Measurements from ENCODE around the gene S100A2.

S100A2 gene

GRCh38 chr1:153546796-153547559 is 18.7 kb downstream of the S100A2 start:
- peaks cover 69% of the 10 kb centered on the region for H3K4me1 Mint-ChIP-seq
- H3K9me3 Mint-ChIP-seq, result no peaks in the 10 kb centered on the region
- DNase-seq (ENCODE audit: low spot score in 2 of 2) (no peak), ATAC-seq (no peak)
- peak overlapping the region; percentile 99 for H3K4me3 Mint-ChIP-seq
- peak overlapping the region; percentile 98 for H3K27ac Mint-ChIP-seq
- H3K36me3 Mint-ChIP-seq, result peaks cover 43% of the 10 kb centered on the region

GRCh38 chr1:153546371-153546770 is 19.3 kb downstream of the S100A2 start:
- Mint-ChIP-seq H3K27ac (peak overlapping the region; percentile 98), H3K4me3 (peak overlapping the region; percentile 99), H3K4me1 (peaks cover 75% of the 10 kb centered on the region), H3K36me3 (peaks cover 47% of the 10 kb centered on the region), H3K9me3 (no peaks in the 10 kb centered on the region)
- DNase-seq (ENCODE audit: low spot score in 2 of 2) (no peak), ATAC-seq (no peak)

GRCh38 chr1:153545067-153546055 is 20.3 kb downstream of the S100A2 start, which contains the start of gene S100A4:
Gene S100A4 (minus strand): TSS chr1:153545806. CDS start chr1:153544794, 1,012 bp downstream.
- Mint-ChIP-seq H3K4me1 (peaks cover 86% of the 10 kb centered on the region), H3K36me3 (peaks cover 54% of the 10 kb centered on the region), H3K4me3 (peak within 1 kb of the TSS; percentile 99), H3K27ac (peak within 1 kb of the TSS; percentile 98), H3K9me3 (no peaks in the 10 kb centered on the region)
- peak; percentile 87 for ATAC-seq
- DNase-seq (ENCODE audit: low spot score in 2 of 2), result peak; percentile 73 to 92

GRCh38 chr1:153544453-153545066 is 21.1 kb downstream of the S100A2 start:
- H3K4me1 Mint-ChIP-seq, result peaks cover 94% of the 10 kb centered on the region
- H3K27ac Mint-ChIP-seq, result peak overlapping the region; percentile 98
- H3K36me3 Mint-ChIP-seq, result peaks cover 54% of the 10 kb centered on the region
- peak overlapping the region; percentile 99 for H3K4me3 Mint-ChIP-seq
- H3K9me3 Mint-ChIP-seq, result no peaks in the 10 kb centered on the region
- ATAC-seq, result no peak
- no peak for DNase-seq (ENCODE audit: low spot score in 2 of 2)

GRCh38 chr1:153543736-153544135 is 21.9 kb downstream of the S100A2 start:
- Mint-ChIP-seq H3K4me3 (peak overlapping the region; percentile 99), H3K4me1 (peaks cover 94% of the 10 kb centered on the region), H3K9me3 (no peaks in the 10 kb centered on the region), H3K27ac (peak overlapping the region; percentile 98), H3K36me3 (peaks cover 54% of the 10 kb centered on the region)
- ATAC-seq, result no peak
- no peak for DNase-seq (ENCODE audit: low spot score in 2 of 2)

- peaks cover 88% of the 10 kb centered on the region for H3K4me1 Mint-ChIP-seq
- H3K4me3 Mint-ChIP-seq, result peak overlapping the region; percentile 99
- H3K27ac Mint-ChIP-seq, result peak overlapping the region; percentile 98
- no peaks in the 10 kb centered on the region for H3K9me3 Mint-ChIP-seq
- DNase-seq (ENCODE audit: low spot score in 2 of 2), result no peak
- ATAC-seq, result no peak
- peaks cover 54% of the 10 kb centered on the region for H3K36me3 Mint-ChIP-seq
Measured at GRCh38 chr1:153542956-153543711, 22.5 kb downstream of the S100A2 start.

GRCh38 chr1:153541641-153542590 is 23.7 kb downstream of the S100A2 start:
- peaks cover 55% of the 10 kb centered on the region for H3K36me3 Mint-ChIP-seq
- DNase-seq (ENCODE audit: low spot score in 2 of 2) (no peak), ATAC-seq (no peak)
- peaks cover 83% of the 10 kb centered on the region for H3K4me1 Mint-ChIP-seq
- H3K27ac Mint-ChIP-seq, result peak overlapping the region; percentile 98
- H3K4me3 Mint-ChIP-seq, result peak overlapping the region; percentile 99
- H3K9me3 Mint-ChIP-seq, result no peaks in the 10 kb centered on the region

- ATAC-seq, result no peak
- Mint-ChIP-seq H3K36me3 (peaks cover 63% of the 10 kb centered on the region), H3K9me3 (no peaks in the 10 kb centered on the region), H3K4me3 (peak within 1 kb of the TSS; percentile 99), H3K27ac (peak within 1 kb of the TSS; percentile 98), H3K4me1 (peaks cover 81% of the 10 kb centered on the region)
- DNase-seq (ENCODE audit: low spot score in 2 of 2), result peak in 1 of 2 donors; percentile 67
Measured at GRCh38 chr1:153540394-153541361, 25.0 kb downstream of the S100A2 start, which contains the start of gene S100A5. Gene S100A5 (minus strand): TSS chr1:153540934. CDS start chr1:153540191, 743 bp downstream.

- Mint-ChIP-seq H3K4me3 (peak overlapping the region; percentile 99), H3K4me1 (peaks cover 76% of the 10 kb centered on the region), H3K36me3 (peaks cover 63% of the 10 kb centered on the region), H3K27ac (peak overlapping the region; percentile 98), H3K9me3 (no peaks in the 10 kb centered on the region)
- DNase-seq (ENCODE audit: low spot score in 2 of 2) (no peak), ATAC-seq (no peak)
Measured at GRCh38 chr1:153539395-153540093, 26.1 kb downstream of the S100A2 start.

GRCh38 chr1:153538315-153538821 is 27.3 kb downstream of the S100A2 start:
- Mint-ChIP-seq H3K36me3 (peaks cover 63% of the 10 kb centered on the region), H3K9me3 (no peaks in the 10 kb centered on the region), H3K4me1 (peaks cover 76% of the 10 kb centered on the region), H3K27ac (no peak overlapping the region), H3K4me3 (no peak overlapping the region)
- DNase-seq (ENCODE audit: low spot score in 2 of 2), result no peak
- ATAC-seq, result no peak

GRCh38 chr1:153537376-153537730 is 28.3 kb downstream of the S100A2 start:
- peaks cover 76% of the 10 kb centered on the region for H3K4me1 Mint-ChIP-seq
- H3K9me3 Mint-ChIP-seq, result no peaks in the 10 kb centered on the region
- H3K27ac Mint-ChIP-seq, result peak overlapping the region; percentile 93
- ATAC-seq (no peak), DNase-seq (ENCODE audit: low spot score in 2 of 2) (no peak)
- peak overlapping the region; percentile 85 for H3K4me3 Mint-ChIP-seq
- H3K36me3 Mint-ChIP-seq, result peaks cover 59% of the 10 kb centered on the region

Measured in stimulated activated effector memory CD8-positive, alpha-beta T cell treated with anti-CD3 and anti-CD28 coated beads, Interleukin-12 subunit alpha, Interleukin-12 subunit beta, amount 100 ng/mL, for 72 hours (primary cell).